SW480 (cell line): ENCODE measurements around the gene TRABD2B.

ENCODE experiments used
- DNase-seq: peaks from one replicate; pipeline ENCODE4 v3.0.0-alpha.2; 2016; ENCODE audit warnings: low spot score

The TRABD2B gene

DNA sequence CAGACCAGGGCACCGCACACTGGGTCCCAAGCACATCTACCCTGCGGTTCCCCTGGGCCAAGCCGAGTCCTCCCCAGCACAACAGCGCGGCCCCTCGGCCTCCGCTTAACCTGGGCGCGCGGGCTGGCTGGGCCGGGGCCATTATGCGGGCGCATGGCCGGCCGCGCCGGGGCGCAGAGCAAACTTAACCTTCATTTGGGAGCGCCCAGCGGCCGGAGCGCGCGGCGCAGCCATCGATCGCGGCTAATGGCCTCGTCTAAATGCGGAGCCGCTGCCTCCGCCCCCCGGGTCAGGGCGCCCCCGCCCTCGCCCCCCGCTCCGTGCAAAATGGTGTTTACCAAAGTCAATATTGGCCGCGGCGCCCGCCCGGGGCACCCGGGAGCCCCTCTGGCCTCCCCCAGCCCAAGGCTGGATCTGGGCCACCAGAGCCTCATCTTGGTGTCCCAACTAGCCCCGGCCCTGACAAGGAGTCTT is 272.1 kb downstream of the TRABD2B start:
- no peak for DNase-seq

DNA sequence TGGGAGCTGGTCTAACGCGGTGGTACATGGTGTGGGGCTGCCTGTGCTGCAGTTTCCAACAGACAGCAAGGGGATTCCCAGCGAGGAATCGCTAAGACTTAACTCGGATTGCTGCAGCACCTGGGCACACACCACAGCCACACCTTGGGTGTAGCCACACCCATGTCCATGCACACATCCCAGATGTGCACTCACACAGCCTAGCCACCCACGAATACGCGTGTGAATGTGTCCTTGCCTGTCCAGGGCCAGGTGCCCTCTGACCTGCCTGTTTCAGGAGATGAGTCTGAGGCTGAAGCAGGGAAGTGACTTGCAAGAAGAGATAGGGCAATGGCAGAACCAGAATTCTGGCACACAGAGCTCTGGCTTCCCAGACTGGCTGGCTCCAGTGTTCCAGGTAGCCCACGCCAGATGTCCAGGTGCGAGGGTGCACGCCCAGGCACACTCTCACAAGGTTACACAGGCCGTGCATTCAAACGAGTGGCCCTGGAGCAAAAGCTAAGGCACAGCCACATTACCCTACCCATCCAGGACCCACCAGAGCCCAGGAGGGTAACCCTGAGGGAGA is 272.7 kb downstream of the TRABD2B start:
- DNase-seq = no peak

- DNase-seq = no peak
Observed at GRCh38 chr1:47722909-47723580, 274.1 kb downstream of the TRABD2B start.

DNA sequence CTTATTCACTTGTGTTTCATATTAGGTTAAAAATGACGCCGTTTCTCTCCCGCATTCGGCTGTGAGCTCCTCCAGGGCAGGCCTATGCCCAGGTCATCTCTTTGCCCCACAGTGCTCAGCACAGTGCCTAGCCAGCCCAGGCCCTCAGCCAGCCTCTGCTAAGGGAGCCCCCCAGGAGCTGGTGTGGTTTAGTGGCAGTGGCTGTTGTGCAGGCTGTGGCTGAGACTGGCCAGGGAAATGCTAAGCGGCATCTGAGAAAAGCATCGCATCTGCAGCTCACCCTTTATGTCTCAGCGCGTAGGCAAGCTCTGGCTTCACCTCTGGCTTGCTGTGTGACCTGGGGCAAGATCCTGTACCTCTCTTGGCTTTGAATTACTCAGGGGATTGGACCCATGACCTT is 275.1 kb downstream of the TRABD2B start:
- no peak for DNase-seq

DNA sequence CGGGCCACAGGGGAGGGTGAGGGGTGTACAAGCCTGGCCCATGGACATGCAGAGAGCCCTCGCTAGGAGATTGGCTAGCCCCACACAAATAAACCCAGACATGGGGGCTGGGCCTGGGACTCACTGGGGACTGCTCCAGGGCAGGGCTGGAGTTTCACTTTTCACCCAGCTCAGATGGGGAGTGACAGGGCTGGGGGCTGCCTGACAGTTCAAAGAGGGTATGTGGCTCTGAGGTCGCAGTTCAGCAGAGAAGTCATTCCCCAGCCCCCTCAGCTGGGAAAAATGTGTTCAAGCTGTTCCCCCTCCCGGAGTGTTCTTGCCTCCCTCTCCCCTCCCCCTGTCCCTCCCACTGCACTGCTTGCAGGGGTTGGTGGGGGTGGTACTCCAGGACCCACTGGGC is 277.1 kb downstream of the TRABD2B start:
- no peak for DNase-seq

- DNase-seq = no peak
Observed at GRCh38 chr1:47717341-47717740, 279.8 kb downstream of the TRABD2B start.

DNA sequence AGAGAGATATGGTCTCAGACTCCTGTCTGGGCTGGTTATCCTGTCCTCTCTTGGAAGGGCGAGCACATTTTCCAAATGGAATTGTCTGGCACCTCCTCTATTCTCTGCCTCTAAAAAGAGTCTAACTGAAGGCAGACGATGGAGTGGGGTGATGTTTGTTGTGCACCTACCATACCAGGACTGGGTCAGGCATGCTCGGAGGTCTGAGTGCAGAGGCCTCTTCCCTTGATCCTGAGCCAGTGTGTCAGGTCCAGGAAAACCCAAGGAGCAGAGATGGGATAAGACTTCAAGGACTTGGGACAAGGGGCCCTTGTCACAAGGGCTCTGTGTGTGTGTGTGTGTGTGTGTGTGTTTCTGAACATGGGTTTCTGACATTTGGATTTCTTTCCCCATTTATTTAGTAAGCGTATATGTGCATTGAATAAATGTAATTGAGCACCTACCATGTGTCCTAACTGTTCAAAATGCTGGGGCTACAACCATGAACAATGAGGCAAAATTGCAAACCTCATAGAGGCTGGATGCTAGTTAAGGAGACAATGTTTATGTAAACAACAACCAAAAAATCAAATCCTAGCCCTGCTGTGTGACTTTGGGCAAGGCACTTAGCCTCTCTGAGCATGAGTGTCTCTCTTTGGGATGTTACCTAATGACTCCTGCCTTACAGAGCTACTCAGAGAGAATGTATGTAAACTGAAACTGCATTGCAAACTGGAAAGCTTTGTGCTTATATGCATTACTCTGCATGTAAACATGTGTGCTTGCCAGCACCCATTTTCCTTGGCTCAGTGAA is 283.0 kb downstream of the TRABD2B start:
- DNase-seq = no peak

- no peak for DNase-seq
Observed at GRCh38 chr1:47713333-47713953, 283.7 kb downstream of the TRABD2B start.

DNA sequence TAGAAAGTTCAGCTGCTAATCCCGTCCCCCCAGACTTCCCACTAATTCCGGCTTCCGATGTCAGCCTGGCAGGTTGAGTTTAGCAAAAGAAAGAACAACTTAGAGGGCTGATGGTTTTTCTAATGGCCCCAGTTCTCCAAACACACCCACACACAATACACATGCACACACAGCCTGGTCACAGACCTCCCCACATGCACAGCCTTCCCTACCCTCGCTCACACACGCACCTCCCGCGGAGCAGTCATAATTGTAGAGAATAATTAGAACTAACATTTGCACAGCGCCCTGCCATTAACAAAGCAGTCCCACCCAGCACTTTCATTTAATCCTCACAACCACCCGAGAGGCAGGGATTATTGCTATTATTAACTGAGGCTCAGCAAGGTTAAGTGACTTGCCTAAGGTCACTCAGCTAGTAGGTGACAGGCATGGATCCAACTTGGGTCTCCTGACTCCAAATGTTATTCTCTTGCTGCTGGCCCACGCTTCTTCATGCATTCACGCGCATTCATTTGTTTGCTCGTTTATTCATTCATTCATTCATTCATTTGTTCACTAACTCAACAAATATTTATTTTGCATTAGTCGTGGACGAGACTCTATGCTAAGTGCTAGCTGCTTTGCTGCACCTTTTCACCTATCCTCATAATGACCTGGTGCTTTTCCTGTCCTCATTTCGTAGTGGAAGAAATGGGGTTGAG is 284.4 kb downstream of the TRABD2B start:
- no peak for DNase-seq

GRCh38 chr1:47711848-47712492 is 285.2 kb downstream of the TRABD2B start:
- DNase-seq = no peak

DNA sequence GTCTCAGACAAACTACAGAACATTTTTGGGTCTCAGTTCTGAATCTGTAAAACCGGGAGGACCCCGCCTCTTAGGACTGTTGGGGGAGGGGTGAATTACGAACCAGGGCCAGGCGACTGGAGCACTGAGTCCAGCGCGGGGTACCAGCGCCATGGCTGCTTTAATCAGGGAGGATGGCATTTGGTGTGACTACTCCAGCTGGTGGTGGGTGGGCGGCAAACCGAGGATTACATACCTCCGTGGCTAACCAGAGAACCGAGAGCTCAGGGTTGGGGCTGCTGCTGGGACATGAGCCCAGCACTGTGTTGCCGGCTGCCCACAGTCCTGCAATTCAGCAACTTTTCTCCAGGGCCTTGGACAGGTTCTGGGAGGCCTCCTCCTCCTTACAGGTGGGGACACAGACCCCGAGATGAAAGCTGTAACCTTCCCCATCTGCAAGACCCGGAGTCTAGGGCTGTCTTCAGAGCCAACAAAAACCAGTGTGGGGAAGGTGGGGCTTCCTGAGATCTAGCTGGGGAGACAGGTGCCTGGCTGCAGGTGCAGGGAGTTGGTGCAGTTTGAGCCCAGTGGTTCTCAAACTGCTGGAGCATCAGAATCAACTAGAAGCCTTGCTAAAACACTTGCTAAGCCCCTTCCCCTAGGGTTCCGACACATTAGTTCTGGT is 285.9 kb downstream of the TRABD2B start:
- no peak for DNase-seq
